Activated naive CD4-positive, alpha-beta T cell treated with anti-CD3 and anti-CD28 coated beads, Interleukin-2, amount 10 ng/mL, durations not matched to agents 7 days and 5 days (primary cell): ENCODE measurements around the gene ME2.
"Not testable (repeated sequence)": the region's sequence is repeated elsewhere in the genome, so short reads cannot be mapped to it uniquely, and the experiment has no call there.

ENCODE experiments used
- CTCF ChIA-PET: fragments of 350-600 bp; sonication (Branson Sonifier 250); formaldehyde crosslinking; loops from one replicate; lab custom pipeline; 2021; ENCODE audit warnings: antibody characterized with exemption; lab: Charles Lee
- DNase-seq: peaks from one replicate; pipeline ENCODE4 v3.0.0-alpha.2; 2020
- H3K27ac Mint-ChIP-seq: one replicate; pipeline ENCODE4 v1.8.0; 2021; ENCODE audit warnings: mild to moderate bottlenecking, moderate library complexity, mixed read lengths
- H3K27me3 Mint-ChIP-seq: one replicate; pipeline ENCODE4 v1.8.0; 2021; ENCODE audit warnings: mild to moderate bottlenecking, mixed read lengths
- H3K36me3 Mint-ChIP-seq: one replicate; pipeline ENCODE4 v1.8.0; 2021; ENCODE audit warnings: mixed read lengths
- H3K4me1 Mint-ChIP-seq: one replicate; pipeline ENCODE4 v1.8.0; 2021; ENCODE audit warnings: mixed read lengths
- H3K4me3 Mint-ChIP-seq: one replicate; pipeline ENCODE4 v1.8.0; 2021; ENCODE audit warnings: mild to moderate bottlenecking, moderate library complexity, mixed read lengths
- H3K9me3 Mint-ChIP-seq: one replicate; pipeline ENCODE4 v1.8.0; 2021; ENCODE audit warnings: mixed read lengths

ME2 gene

GRCh38 chr18:50875966-50876536 is 2.9 kb upstream of the ME2 start:
- Mint-ChIP-seq H3K27me3 (peaks cover 7% of the 10 kb centered on the region), H3K4me3 (no peak overlapping the region), H3K9me3 (no peaks in the 10 kb centered on the region), H3K36me3 (peaks cover 3% of the 10 kb centered on the region), H3K4me1 (peaks cover 17% of the 10 kb centered on the region), H3K27ac (no peak overlapping the region)
- DNase-seq = no peak
- CTCF ChIA-PET = interaction anchor here (1.5 kb wide), 1 partner anchor 10 kb away, joined by 4 read pairs; no protein-coding TSS in a partner anchor

- no peak for DNase-seq
- Mint-ChIP-seq H3K36me3 (peaks cover 3% of the 10 kb centered on the region), H3K27ac (peak overlapping the region; percentile 98), H3K27me3 (peaks cover 3% of the 10 kb centered on the region), H3K4me3 (peak overlapping the region; percentile 89), H3K9me3 (no peaks in the 10 kb centered on the region), H3K4me1 (peaks cover 25% of the 10 kb centered on the region)
- CTCF ChIA-PET = interaction anchor here (1.6 kb wide), 1 partner anchor 58 kb away, joined by 4 read pairs; the partner anchor contains the start of gene MRO
Measured at GRCh38 chr18:50877545-50878265, 1.2 kb upstream of the ME2 start.

GRCh38 chr18:50879302-50880118 is 592 bp downstream of the ME2 start:
- Mint-ChIP-seq H3K4me3 (peak overlapping the region; percentile 99), H3K27ac (peak overlapping the region; percentile 99), H3K36me3 (peaks cover 10% of the 10 kb centered on the region), H3K4me1 (peaks cover 39% of the 10 kb centered on the region), H3K9me3 (no peaks in the 10 kb centered on the region), H3K27me3 (no peaks in the 10 kb centered on the region)
- DNase-seq = no peak
- CTCF ChIA-PET = interaction anchor here (1.0 to 1.6 kb wide), 2 partner anchors 59 to 149 kb away, joined by 3 to 4 read pairs; partner anchors contain the start of gene MRO

- Mint-ChIP-seq H3K4me3 (peak overlapping the region; percentile 99), H3K4me1 (peaks cover 42% of the 10 kb centered on the region), H3K36me3 (peaks cover 13% of the 10 kb centered on the region), H3K9me3 (no peaks in the 10 kb centered on the region), H3K27me3 (no peaks in the 10 kb centered on the region), H3K27ac (peak overlapping the region; percentile 99)
- no peak for DNase-seq
- CTCF ChIA-PET = interaction anchor here (1.0 kb wide), 1 partner anchor 148 kb away, joined by 3 read pairs; no protein-coding TSS in a partner anchor
Measured at GRCh38 chr18:50880119-50880465, 1.2 kb downstream of the ME2 start.

- H3K4me1 Mint-ChIP-seq = peaks cover 42% of the 10 kb centered on the region
- DNase-seq, H3K4me3 Mint-ChIP-seq, H3K9me3 Mint-ChIP-seq, H3K27ac Mint-ChIP-seq, H3K27me3 Mint-ChIP-seq: not testable (repeated sequence)
- peaks cover 13% of the 10 kb centered on the region for H3K36me3 Mint-ChIP-seq
- CTCF ChIA-PET = interaction anchor here (0.6 to 1.0 kb wide), 2 partner anchors 11 to 147 kb away, joined by 3 read pairs; no protein-coding TSS in a partner anchor
Measured at GRCh38 chr18:50880944-50881343, 2.0 kb downstream of the ME2 start.

GRCh38 chr18:50886929-50887328 is 8.0 kb downstream of the ME2 start:
- Mint-ChIP-seq H3K27me3 (no peaks in the 10 kb centered on the region), H3K4me1 (peaks cover 24% of the 10 kb centered on the region), H3K4me3 (no peak overlapping the region), H3K9me3 (peaks cover 5% of the 10 kb centered on the region), H3K27ac (no peak overlapping the region), H3K36me3 (peaks cover 35% of the 10 kb centered on the region)
- DNase-seq = no peak
- CTCF ChIA-PET = no interaction called here

GRCh38 chr18:50895350-50896045 is 16.6 kb downstream of the ME2 start:
- peaks cover 46% of the 10 kb centered on the region for H3K36me3 Mint-ChIP-seq
- H3K4me3 Mint-ChIP-seq = no peak overlapping the region
- no peak for DNase-seq
- H3K9me3 Mint-ChIP-seq = peaks cover 6% of the 10 kb centered on the region
- no peak overlapping the region for H3K27ac Mint-ChIP-seq
- H3K4me1 Mint-ChIP-seq = no peaks in the 10 kb centered on the region
- CTCF ChIA-PET = no interaction called here
- H3K27me3 Mint-ChIP-seq = no peaks in the 10 kb centered on the region

- no peaks in the 10 kb centered on the region for H3K4me1 Mint-ChIP-seq
- H3K4me3 Mint-ChIP-seq = no peak overlapping the region
- H3K36me3 Mint-ChIP-seq = peaks cover 51% of the 10 kb centered on the region
- peaks cover 6% of the 10 kb centered on the region for H3K9me3 Mint-ChIP-seq
- DNase-seq = no peak
- H3K27me3 Mint-ChIP-seq = no peaks in the 10 kb centered on the region
- CTCF ChIA-PET = no interaction called here
- no peak overlapping the region for H3K27ac Mint-ChIP-seq
Measured at GRCh38 chr18:50896093-50896492, 17.2 kb downstream of the ME2 start.

- no peaks in the 10 kb centered on the region for H3K27me3 Mint-ChIP-seq
- H3K27ac Mint-ChIP-seq = no peak overlapping the region
- H3K36me3 Mint-ChIP-seq = peaks cover 54% of the 10 kb centered on the region
- no peak overlapping the region for H3K4me3 Mint-ChIP-seq
- H3K4me1 Mint-ChIP-seq = no peaks in the 10 kb centered on the region
- DNase-seq = no peak
- H3K9me3 Mint-ChIP-seq = peaks cover 6% of the 10 kb centered on the region
- CTCF ChIA-PET = no interaction called here
Measured at GRCh38 chr18:50898919-50899318, 20.0 kb downstream of the ME2 start.

GRCh38 chr18:50902797-50903196 is 23.9 kb downstream of the ME2 start:
- Mint-ChIP-seq H3K4me3 (no peak overlapping the region), H3K27me3 (no peaks in the 10 kb centered on the region), H3K36me3 (peaks cover 66% of the 10 kb centered on the region), H3K27ac (no peak overlapping the region), H3K4me1 (peaks cover 8% of the 10 kb centered on the region), H3K9me3 (peaks cover 14% of the 10 kb centered on the region)
- no peak for DNase-seq
- CTCF ChIA-PET = no interaction called here

GRCh38 chr18:50906843-50907242 is 27.9 kb downstream of the ME2 start:
- H3K4me1 Mint-ChIP-seq = peaks cover 18% of the 10 kb centered on the region
- no peak for DNase-seq
- H3K4me3 Mint-ChIP-seq = no peak overlapping the region
- peaks cover 8% of the 10 kb centered on the region for H3K9me3 Mint-ChIP-seq
- H3K27ac Mint-ChIP-seq = peak overlapping the region; percentile 46
- no peaks in the 10 kb centered on the region for H3K27me3 Mint-ChIP-seq
- CTCF ChIA-PET = no interaction called here
- peaks cover 66% of the 10 kb centered on the region for H3K36me3 Mint-ChIP-seq

GRCh38 chr18:50909261-50909660 is 30.3 kb downstream of the ME2 start:
- DNase-seq = no peak
- peaks cover 8% of the 10 kb centered on the region for H3K9me3 Mint-ChIP-seq
- peak overlapping the region; percentile 69 for H3K27ac Mint-ChIP-seq
- H3K27me3 Mint-ChIP-seq = no peaks in the 10 kb centered on the region
- peaks cover 18% of the 10 kb centered on the region for H3K4me1 Mint-ChIP-seq
- no peak overlapping the region for H3K4me3 Mint-ChIP-seq
- H3K36me3 Mint-ChIP-seq = peaks cover 70% of the 10 kb centered on the region
- CTCF ChIA-PET = no interaction called here

- Mint-ChIP-seq H3K27me3 (no peaks in the 10 kb centered on the region), H3K36me3 (peaks cover 62% of the 10 kb centered on the region), H3K27ac (no peak overlapping the region), H3K4me3 (no peak overlapping the region), H3K9me3 (peaks cover 7% of the 10 kb centered on the region), H3K4me1 (peaks cover 18% of the 10 kb centered on the region)
- CTCF ChIA-PET = no interaction called here
- no peak for DNase-seq
Measured at GRCh38 chr18:50911006-50911405, 32.1 kb downstream of the ME2 start.

- H3K27ac Mint-ChIP-seq = no peak overlapping the region
- DNase-seq = no peak
- H3K4me3 Mint-ChIP-seq = no peak overlapping the region
- H3K27me3 Mint-ChIP-seq = no peaks in the 10 kb centered on the region
- H3K4me1 Mint-ChIP-seq = no peaks in the 10 kb centered on the region
- H3K36me3 Mint-ChIP-seq = peaks cover 50% of the 10 kb centered on the region
- no peaks in the 10 kb centered on the region for H3K9me3 Mint-ChIP-seq
- CTCF ChIA-PET = no interaction called here
Measured at GRCh38 chr18:50917021-50917420, 38.1 kb downstream of the ME2 start.
